ENCODE data around the gene STK24. TPM values are rescaled to one million over a fixed set of nuclear protein-coding genes. Genes with fewer than 3 reads are reported as not detected.

Gene STK24
- total and polyA plus RNA-seq, 2 donors (not counting 1 experiment from before 2014, with no cell fraction given): 53.2 to 73.1 TPM

- Histone ChIP-seq H3K79me2 (ENCODE audit: control insufficient read depth, insufficient read depth, low read length) (peaks cover 94% of the 10 kb centered on the region), H3K4me3 (replicated peaks in 1 of 4; ENCODE audit: control extremely low read depth in 1 of 4, insufficient read depth in 1 of 4, low read depth in 3 of 4, low read length in 4 of 4) (no peak overlapping the region), H3K36me3 (ENCODE audit: control insufficient read depth, insufficient read depth, low read length) (no peaks in the 10 kb centered on the region), H3K9me3 (ENCODE audit: control insufficient read depth, insufficient read depth, low read depth, low read length) (no peaks in the 10 kb centered on the region), H2AFZ (ENCODE audit: low read length) (no peak overlapping the region), H4K20me1 (ENCODE audit: control insufficient read depth, extremely low read depth, insufficient read depth, low read length) (peaks cover 5% of the 10 kb centered on the region), H3K27ac (ENCODE audit: insufficient read depth, low read length) (no peak overlapping the region), H3K4me2 (ENCODE audit: extremely low read depth, insufficient read depth, low read length) (no peak overlapping the region), H3K9ac (ENCODE audit: insufficient read depth, low read length) (no peak overlapping the region), H3K27me3 (ENCODE audit: control insufficient read depth, insufficient read depth, low read length) (no peaks in the 10 kb centered on the region), H3K4me1 (ENCODE audit: control insufficient read depth, extremely low read depth, insufficient read depth, low read length) (peaks cover 5% of the 10 kb centered on the region)
- TF ChIP-seq CTCF (conservative IDR thresholded peaks at IDR 0.05 in 1 of 2, IDR thresholded peaks at IDR 0.05 in 1 of 2; ENCODE audit: low read depth in 1 of 2, low read length in 2 of 2) (no peak), EZH2 (IDR thresholded peaks at IDR 0.05; ENCODE audit: low read length, missing control alignments) (no peak)
- DNase-seq (ENCODE audit: low read depth in 2 of 2): no peak
These were observed 47.7 kb downstream of the STK24 start for GRCh38 chr13:98529171-98529570.

GRCh38 chr13:98528663-98529064 lies 48.2 kb downstream of the STK24 start:
- peaks cover 5% of the 10 kb centered on the region for H3K4me1 ChIP-seq (ENCODE audit: control insufficient read depth, extremely low read depth, insufficient read depth, low read length)
- H3K36me3 ChIP-seq (ENCODE audit: control insufficient read depth, insufficient read depth, low read length): no peaks in the 10 kb centered on the region
- peak; percentile 43 to 63 for DNase-seq (ENCODE audit: low read depth in 2 of 2)
- no peaks in the 10 kb centered on the region for H3K9me3 ChIP-seq (ENCODE audit: control insufficient read depth, insufficient read depth, low read depth, low read length)
- no peak overlapping the region for H3K4me3 ChIP-seq (replicated peaks in 1 of 4; ENCODE audit: control extremely low read depth in 1 of 4, insufficient read depth in 1 of 4, low read depth in 3 of 4, low read length in 4 of 4)
- H3K27ac ChIP-seq (ENCODE audit: insufficient read depth, low read length): no peak overlapping the region
- peaks cover 94% of the 10 kb centered on the region for H3K79me2 ChIP-seq (ENCODE audit: control insufficient read depth, insufficient read depth, low read length)
- H4K20me1 ChIP-seq (ENCODE audit: control insufficient read depth, extremely low read depth, insufficient read depth, low read length): peaks cover 5% of the 10 kb centered on the region
- no peaks in the 10 kb centered on the region for H3K27me3 ChIP-seq (ENCODE audit: control insufficient read depth, insufficient read depth, low read length)
- H2AFZ ChIP-seq (ENCODE audit: low read length): no peak overlapping the region
- no peak overlapping the region for H3K9ac ChIP-seq (ENCODE audit: insufficient read depth, low read length)
- H3K4me2 ChIP-seq (ENCODE audit: extremely low read depth, insufficient read depth, low read length): no peak overlapping the region
- TF ChIP-seq CTCF (conservative IDR thresholded peaks at IDR 0.05 in 1 of 2, IDR thresholded peaks at IDR 0.05 in 1 of 2; ENCODE audit: low read depth in 1 of 2, low read length in 2 of 2): no peak
- TF ChIP-seq EZH2 (IDR thresholded peaks at IDR 0.05; ENCODE audit: low read length, missing control alignments): no peak

GRCh38 chr13:98527526-98527925 lies 49.4 kb downstream of the STK24 start:
- Histone ChIP-seq H2AFZ (ENCODE audit: low read length) (no peak overlapping the region), H3K27ac (ENCODE audit: insufficient read depth, low read length) (no peak overlapping the region)
- no peak for DNase-seq (ENCODE audit: low read depth in 2 of 2)

More at GRCh38 chr13:98527526-98527925, 49.4 kb downstream of the STK24 start:
- TF ChIP-seq CTCF (conservative IDR thresholded peaks at IDR 0.05 in 1 of 2, IDR thresholded peaks at IDR 0.05 in 1 of 2; ENCODE audit: low read depth in 1 of 2, low read length in 2 of 2) (no peak), EZH2 (IDR thresholded peaks at IDR 0.05; ENCODE audit: low read length, missing control alignments) (no peak)
- Histone ChIP-seq H3K79me2 (ENCODE audit: control insufficient read depth, insufficient read depth, low read length) (peaks cover 100% of the 10 kb centered on the region), H3K27me3 (ENCODE audit: control insufficient read depth, insufficient read depth, low read length) (no peaks in the 10 kb centered on the region), H3K4me3 (replicated peaks in 1 of 4; ENCODE audit: control extremely low read depth in 1 of 4, insufficient read depth in 1 of 4, low read depth in 3 of 4, low read length in 4 of 4) (no peak overlapping the region), H3K9ac (ENCODE audit: insufficient read depth, low read length) (no peak overlapping the region), H3K36me3 (ENCODE audit: control insufficient read depth, insufficient read depth, low read length) (no peaks in the 10 kb centered on the region), H3K4me1 (ENCODE audit: control insufficient read depth, extremely low read depth, insufficient read depth, low read length) (peaks cover 5% of the 10 kb centered on the region), H3K9me3 (ENCODE audit: control insufficient read depth, insufficient read depth, low read depth, low read length) (no peaks in the 10 kb centered on the region), H3K4me2 (ENCODE audit: extremely low read depth, insufficient read depth, low read length) (no peak overlapping the region), H4K20me1 (ENCODE audit: control insufficient read depth, extremely low read depth, insufficient read depth, low read length) (peaks cover 4% of the 10 kb centered on the region)
